GM18870 (cell line): ENCODE data around the gene SLC25A33.

Experiments
- ATAC-seq: cut with Tn5 transposase; IDR thresholded peaks from one replicate; pipeline ENCODE4 v1.9.1; 2021; ENCODE audit warnings: moderate library complexity; ENCODE audit not compliant: unreplicated experiment

Gene SLC25A33

GRCh38 chr1:9586147-9586766 is 47.0 kb downstream of the SLC25A33 start:
- ATAC-seq, result no peak

DNA sequence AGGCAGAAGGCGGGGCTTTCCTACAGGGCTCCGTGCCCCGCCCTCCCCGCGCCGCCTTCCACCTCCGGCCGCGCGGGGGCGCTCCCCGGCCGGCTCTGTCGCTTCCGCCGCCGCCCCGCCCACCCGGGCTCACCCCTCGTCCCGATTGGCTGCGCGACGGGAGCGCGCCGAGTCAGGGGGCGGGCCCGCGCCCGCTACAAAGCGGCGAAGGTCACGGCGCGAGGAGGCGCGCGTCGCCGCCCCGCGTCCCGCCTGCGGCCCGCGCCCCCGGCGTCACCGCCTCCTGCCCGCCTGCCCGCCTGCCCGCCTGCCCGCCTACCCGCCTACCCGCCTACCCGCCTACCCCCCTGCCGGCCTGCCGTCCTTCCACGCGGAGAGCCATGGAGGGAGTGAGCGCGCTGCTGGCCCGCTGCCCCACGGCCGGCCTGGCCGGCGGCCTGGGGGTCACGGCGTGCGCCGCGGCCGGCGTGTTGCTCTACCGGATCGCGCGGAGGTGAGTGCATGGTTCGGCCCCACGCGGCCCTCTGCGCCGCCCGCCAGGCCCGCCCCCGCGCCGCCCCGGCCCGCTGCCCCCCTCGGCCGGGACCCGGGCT is 49.4 kb downstream of the SLC25A33 start, which contains the start of gene TMEM201:
TMEM201 (plus strand) TSS at position 361 of the 593 bp plus-strand sequence; CDS start at position 381, 20 bp downstream.
- no peak for ATAC-seq

- no peak for ATAC-seq
Observed at GRCh38 chr1:9589144-9589718, 50.0 kb downstream of the SLC25A33 start.

DNA sequence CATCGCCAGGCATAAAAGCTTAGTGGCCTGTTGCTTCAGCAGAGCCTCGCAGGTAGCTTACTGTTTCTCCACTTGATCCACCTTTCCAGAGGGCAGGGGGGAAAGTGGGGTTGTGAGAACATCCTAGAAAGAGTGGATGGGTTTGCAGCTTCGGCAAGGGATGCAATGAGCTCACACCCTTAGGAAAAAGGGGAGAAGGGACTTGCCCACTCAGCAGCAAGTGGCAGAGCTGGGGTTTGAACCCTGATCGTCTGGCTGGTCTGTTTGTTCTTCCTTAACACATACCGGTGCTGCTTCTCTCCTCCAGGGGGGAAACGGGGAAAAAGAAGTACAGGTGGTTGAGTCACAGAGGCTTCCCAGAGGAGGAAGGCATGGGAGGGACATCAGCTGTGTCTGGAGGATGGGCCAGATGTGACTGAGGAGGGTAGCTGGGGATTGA is 50.5 kb downstream of the SLC25A33 start:
- no peak for ATAC-seq

- ATAC-seq, result no peak
Observed at GRCh38 chr1:9590201-9590600, 50.9 kb downstream of the SLC25A33 start.

GRCh38 chr1:9590945-9591668 is 51.8 kb downstream of the SLC25A33 start:
- no peak for ATAC-seq

GRCh38 chr1:9591669-9592509 is 52.6 kb downstream of the SLC25A33 start:
- ATAC-seq, result no peak

DNA sequence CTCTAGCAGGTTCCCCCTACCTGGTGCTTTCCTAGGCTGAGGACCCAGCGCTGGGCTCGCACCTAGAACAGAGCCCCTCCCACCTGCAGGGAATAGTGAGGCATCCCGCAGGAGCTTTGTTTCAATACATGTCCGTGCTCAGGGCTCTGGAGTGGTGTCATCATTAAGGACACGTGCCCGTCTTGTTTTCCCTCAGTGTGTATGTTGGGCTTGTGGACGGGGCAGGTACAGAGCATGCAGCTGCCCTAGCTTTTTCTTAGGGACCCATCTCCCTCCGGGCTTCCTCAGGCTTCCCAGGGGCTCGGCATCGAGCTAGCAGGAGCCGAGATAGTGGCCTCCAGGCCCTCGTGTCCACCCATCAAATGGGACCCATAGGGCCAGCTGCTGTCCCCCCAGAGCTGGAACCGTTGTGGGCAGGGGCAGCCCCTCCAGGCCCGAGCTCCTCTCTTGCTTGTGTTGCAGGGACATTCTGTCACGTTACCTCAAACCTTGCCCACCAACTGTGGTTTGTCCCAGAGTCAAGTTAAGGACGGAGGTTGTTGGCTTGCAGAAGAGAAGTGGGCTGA is 53.3 kb downstream of the SLC25A33 start:
- no peak for ATAC-seq

GRCh38 chr1:9593147-9593491 is 53.9 kb downstream of the SLC25A33 start:
- no peak for ATAC-seq

- no peak for ATAC-seq
Observed at GRCh38 chr1:9593492-9594465, 54.5 kb downstream of the SLC25A33 start.

DNA sequence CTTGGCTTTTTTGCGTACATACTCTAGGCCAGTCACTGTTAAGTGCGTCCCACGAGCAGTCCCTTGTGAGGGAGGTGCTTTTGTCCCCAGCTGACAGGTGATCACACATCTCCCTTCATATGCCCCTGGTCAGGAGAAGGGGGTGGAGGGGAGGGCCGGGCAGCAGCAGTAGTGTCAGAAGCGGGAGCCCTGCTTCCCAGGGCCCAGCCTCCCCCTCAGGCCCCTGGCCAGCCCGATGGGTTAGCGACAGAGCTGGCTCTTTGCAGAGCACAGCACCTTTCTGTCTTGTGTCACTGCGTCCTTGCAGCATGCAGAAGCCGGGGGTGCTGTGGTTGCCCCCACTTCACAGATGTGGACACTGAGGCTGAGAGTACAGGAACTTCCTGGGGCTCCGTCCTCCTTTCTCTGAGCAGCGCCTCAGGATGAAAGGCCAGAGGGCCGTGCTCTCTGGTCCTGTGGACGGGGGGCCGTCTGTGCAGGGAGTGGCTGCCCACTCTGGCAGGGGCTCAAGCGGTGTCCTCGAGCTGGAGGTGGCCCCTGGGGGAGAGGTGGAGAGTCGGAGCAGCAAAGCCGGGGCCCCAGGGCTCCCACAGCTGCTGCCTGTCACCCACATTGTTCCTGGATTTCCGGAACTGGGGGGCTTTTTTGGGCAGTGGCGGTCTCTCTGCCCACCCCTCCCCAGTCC is 55.3 kb downstream of the SLC25A33 start:
- ATAC-seq, result no peak

DNA sequence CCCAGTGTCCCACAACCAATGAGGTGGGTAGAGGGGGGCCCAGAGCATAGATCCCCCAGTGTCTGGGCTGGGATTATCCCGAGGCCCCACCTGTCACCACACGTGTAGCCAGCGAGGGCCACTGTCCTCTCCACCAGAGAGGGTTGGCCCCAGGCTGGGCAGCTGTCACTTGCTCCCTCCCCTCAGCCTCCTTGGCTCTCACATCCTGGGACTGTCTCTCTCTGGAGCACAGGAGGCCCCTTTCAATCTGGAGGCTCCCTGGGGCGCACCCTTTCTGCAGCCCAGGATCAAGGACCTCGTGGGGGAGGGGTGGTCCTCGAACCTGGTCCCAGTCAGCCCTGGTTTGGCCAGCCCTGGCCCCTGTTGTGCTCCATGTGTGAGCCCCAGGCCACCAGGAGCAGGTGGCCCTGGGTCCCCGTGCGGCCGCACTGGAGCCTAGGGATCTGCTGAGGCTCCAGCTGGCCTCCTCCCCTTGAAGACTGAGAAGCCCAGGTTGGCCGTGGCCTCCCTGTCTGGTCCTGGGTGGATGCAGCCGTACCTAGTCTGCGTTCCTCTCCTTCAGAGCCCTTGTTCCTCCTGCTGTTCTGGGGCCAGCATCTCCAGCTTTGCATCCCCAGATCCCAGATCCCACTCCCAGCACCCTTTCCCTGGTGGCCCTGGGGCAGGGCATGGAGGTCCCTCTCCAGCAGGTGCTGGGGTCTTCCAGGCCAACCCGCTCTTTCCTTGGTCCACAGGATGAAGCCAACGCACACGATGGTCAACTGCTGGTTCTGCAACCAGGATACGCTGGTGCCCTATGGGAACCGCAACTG is 56.1 kb downstream of the SLC25A33 start:
- ATAC-seq, result no peak

GRCh38 chr1:9595968-9596340 is 56.7 kb downstream of the SLC25A33 start:
- ATAC-seq, result no peak

DNA sequence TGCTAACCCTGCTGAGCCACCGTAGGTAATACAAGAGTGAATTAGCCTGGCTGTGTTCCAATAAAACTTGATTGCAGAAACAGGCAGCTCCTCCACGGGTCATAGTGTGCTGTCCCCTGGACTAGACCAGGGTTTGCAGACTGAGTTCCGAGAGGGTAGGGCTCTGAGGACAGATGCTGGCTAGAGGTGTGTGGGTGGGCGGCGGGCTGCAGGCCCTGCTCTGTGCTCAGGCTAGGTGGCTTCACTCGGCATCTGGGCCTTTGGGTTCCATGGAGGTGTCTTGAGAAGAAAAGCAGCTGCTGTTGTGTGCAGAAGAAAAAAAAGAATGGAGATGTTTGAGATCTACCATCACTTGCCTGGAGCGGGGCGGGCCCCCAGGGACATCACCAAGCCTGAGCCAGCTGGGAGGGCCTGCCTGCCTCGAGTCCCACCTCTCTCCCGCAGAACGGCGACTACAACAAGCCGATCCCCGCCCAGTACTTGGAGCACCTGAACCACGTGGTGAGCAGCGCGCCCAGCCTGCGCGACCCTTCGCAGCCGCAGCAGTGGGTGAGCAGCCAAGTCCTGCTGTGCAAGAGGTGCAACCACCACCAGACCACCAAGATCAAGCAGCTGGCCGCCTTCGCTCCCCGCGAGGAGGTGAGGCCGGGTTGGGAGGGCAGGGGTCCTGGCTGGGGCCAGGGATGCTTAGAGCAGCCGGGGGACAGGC is 57.3 kb downstream of the SLC25A33 start:
- no peak for ATAC-seq

GRCh38 chr1:9597361-9598315 is 58.4 kb downstream of the SLC25A33 start:
- no peak for ATAC-seq

GRCh38 chr1:9598316-9598700 is 59.0 kb downstream of the SLC25A33 start:
- no peak for ATAC-seq
